OCI-M2 (cell line): ENCODE data around the gene SHROOM3.
A peak's percentile ranks its signal among the peaks of the same experiment; 100 is the strongest.
"Not testable (repeated sequence)": the region's sequence is repeated elsewhere in the genome, so short reads cannot be mapped to it uniquely, and the experiment has no call there.

Experiments used
- DNase-seq: peaks from one replicate; lab custom pipeline; 2025; ENCODE audit not compliant: unreplicated experiment; lab: John Stamatoyannopoulos, UW

The SHROOM3 gene

GRCh38 chr4:76589872-76590797, 155.1 kb downstream of the SHROOM3 start:
- DNase-seq, result no peak

- DNase-seq, result no peak
Observed at GRCh38 chr4:76590798-76591281, 155.8 kb downstream of the SHROOM3 start.

GRCh38 chr4:76591992-76592391, 157.0 kb downstream of the SHROOM3 start:
- DNase-seq, result no peak

- DNase-seq, result no peak
Observed at GRCh38 chr4:76592460-76592859, 157.4 kb downstream of the SHROOM3 start.

GRCh38 chr4:76594173-76594572, 159.1 kb downstream of the SHROOM3 start:
- DNase-seq, result no peak

- no peak for DNase-seq
Observed at GRCh38 chr4:76595435-76595834, 160.4 kb downstream of the SHROOM3 start.

- DNase-seq, result no peak
Observed at GRCh38 chr4:76596713-76597112, 161.7 kb downstream of the SHROOM3 start.

- DNase-seq, result no peak
Observed at GRCh38 chr4:76597423-76597979, 162.5 kb downstream of the SHROOM3 start.

- DNase-seq, result no peak
Observed at GRCh38 chr4:76600447-76600846, 165.4 kb downstream of the SHROOM3 start.

GRCh38 chr4:76601791-76602190, 166.8 kb downstream of the SHROOM3 start:
- peak; percentile 1 for DNase-seq

- DNase-seq, result no peak
Observed at GRCh38 chr4:76605099-76605563, 170.1 kb downstream of the SHROOM3 start.

GRCh38 chr4:76606645-76607265, 171.7 kb downstream of the SHROOM3 start:
- no peak for DNase-seq

GRCh38 chr4:76607266-76607799, 172.3 kb downstream of the SHROOM3 start:
- DNase-seq, result no peak

- no peak for DNase-seq
Observed at GRCh38 chr4:76607846-76608245, 172.8 kb downstream of the SHROOM3 start.

GRCh38 chr4:76608549-76608948, 173.5 kb downstream of the SHROOM3 start:
- DNase-seq, result not testable (repeated sequence)

- DNase-seq, result no peak
Observed at GRCh38 chr4:76610751-76611547, 175.9 kb downstream of the SHROOM3 start.

GRCh38 chr4:76611616-76612207, 176.7 kb downstream of the SHROOM3 start:
- DNase-seq, result no peak

GRCh38 chr4:76614589-76614988, 179.6 kb downstream of the SHROOM3 start:
- DNase-seq, result no peak

GRCh38 chr4:76615999-76616398, 181.0 kb downstream of the SHROOM3 start:
- no peak for DNase-seq

- no peak for DNase-seq
Observed at GRCh38 chr4:76616526-76616925, 181.5 kb downstream of the SHROOM3 start.
